HEK293 (cell line): ENCODE data around the gene NUP54.
A peak's percentile ranks its signal among the peaks of the same experiment; 100 is the strongest.

Experiments used
- CTCF ChIA-PET: fragments of 350-600 bp; formaldehyde crosslinking; extraction: SDS; loops from one replicate; lab custom pipeline; 2021; ENCODE audit warnings: antibody characterized with exemption; lab: Yijun Ruan, JAX
- POLR2A ChIA-PET: fragments of 300-600 bp; formaldehyde crosslinking; extraction: SDS; loops from one replicate; lab custom pipeline; 2020; ENCODE audit warnings: antibody characterized with exemption, inconsistent platforms; lab: Yijun Ruan, JAX
- H3K27ac ChIP-seq: fragments of 200-500 bp; sonication (Bioruptor generic); 2 replicates; pipeline ENCODE4 v1.5.1; 2014; ENCODE audit warnings: low read depth, low read length, control low read depth, inconsistent platforms; ENCODE audit errors: extremely low read depth
- H3K36me3 ChIP-seq, 2 experiments: fragments of 200-500 bp in 1 of 2; sonication (Bioruptor generic) in 1 of 2; 1 replicate in 1 of 2; 2 replicates in 1 of 2; pipeline ENCODE4 v1.5.1; 2014 to 2017; ENCODE audit warnings: inconsistent platforms in 2 of 2, low read length in 2 of 2; ENCODE audit not compliant: control insufficient read depth in 2 of 2, insufficient read depth in 1 of 2
- H3K4me1 ChIP-seq: fragments of 200-500 bp; sonication (Bioruptor generic); 2 replicates; pipeline ENCODE4 v1.5.1; 2014; ENCODE audit warnings: mild to moderate bottlenecking, low read length, inconsistent platforms; ENCODE audit not compliant: control insufficient read depth, insufficient read depth
- H3K4me3 ChIP-seq: 2 replicates; pipeline ENCODE4 v1.5.1; 2011; ENCODE audit warnings: low read depth, mild to moderate bottlenecking, control low read depth, low read length, moderate library complexity
- H3K9me3 ChIP-seq: fragments of 200-500 bp; sonication (Bioruptor generic); 2 replicates; pipeline ENCODE4 v1.5.1; 2014; ENCODE audit warnings: low read depth, low read length, inconsistent platforms; ENCODE audit not compliant: control insufficient read depth, insufficient read depth
- GLIS2 ChIP-seq: fragments of 450-650 bp; formaldehyde crosslinking; IDR thresholded peaks from 2 replicates; pipeline ENCODE4 v1.5.1; 2016; ENCODE audit warnings: missing biosample characterization, missing genetic modification characterization
- SALL2 ChIP-seq: fragments of 450-650 bp; formaldehyde crosslinking; IDR thresholded peaks from 2 replicates; pipeline ENCODE4 v1.5.0; 2017; ENCODE audit warnings: missing biosample characterization, mild to moderate bottlenecking, missing genetic modification characterization, borderline replicate concordance
- SCRT1 ChIP-seq: fragments of 450-650 bp; formaldehyde crosslinking; IDR thresholded peaks from 2 replicates; pipeline ENCODE4 v1.5.1; 2016; ENCODE audit warnings: missing biosample characterization, missing genetic modification characterization, borderline replicate concordance
- SCRT2 ChIP-seq: fragments of 450-650 bp; formaldehyde crosslinking; IDR thresholded peaks from 2 replicates; pipeline ENCODE4 v1.5.1; 2016; ENCODE audit warnings: missing biosample characterization, missing genetic modification characterization
- SETDB1 ChIP-seq: IDR thresholded peaks from one replicate; pipeline ENCODE4 v1.6.1; 2017; ENCODE audit warnings: mild to moderate bottlenecking, low read length, moderate library complexity, mixed read lengths; ENCODE audit not compliant: insufficient read length
- SP2 ChIP-seq: fragments of 450-650 bp; formaldehyde crosslinking; IDR thresholded peaks from 2 replicates; pipeline ENCODE4 v1.5.1; 2016; ENCODE audit warnings: missing biosample characterization, missing genetic modification characterization
- TCF7L2 ChIP-seq: IDR thresholded peaks from 2 replicates; pipeline ENCODE4 v1.6.1; 2011; ENCODE audit warnings: low read depth, mild to moderate bottlenecking, inconsistent platforms, low read length, moderate library complexity, borderline replicate concordance
- TSHZ1 ChIP-seq: fragments of 450-650 bp; formaldehyde crosslinking; IDR thresholded peaks from 2 replicates; pipeline ENCODE4 v1.5.1; 2016; ENCODE audit warnings: missing biosample characterization, missing genetic modification characterization, borderline replicate concordance
- YY2 ChIP-seq: fragments of 450-650 bp; formaldehyde crosslinking; IDR thresholded peaks from 2 replicates; pipeline ENCODE4 v1.5.1; 2016; ENCODE audit warnings: missing biosample characterization, missing genetic modification characterization
- ZBTB21 ChIP-seq: fragments of 450-650 bp; formaldehyde crosslinking; IDR thresholded peaks from 2 replicates; pipeline ENCODE4 v1.5.1; 2017; ENCODE audit warnings: missing biosample characterization, missing genetic modification characterization
- ZBTB49 ChIP-seq: fragments of 450-650 bp; formaldehyde crosslinking; IDR thresholded peaks from 2 replicates; pipeline ENCODE4 v1.5.1; 2016; ENCODE audit warnings: missing biosample characterization, missing genetic modification characterization, low read depth
- ZBTB7A ChIP-seq: fragments of 450-650 bp; formaldehyde crosslinking; IDR thresholded peaks from 2 replicates; pipeline ENCODE4 v1.5.1; 2016; ENCODE audit warnings: low read depth, missing biosample characterization, missing genetic modification characterization
- ZNF155 ChIP-seq: fragments of 450-650 bp; formaldehyde crosslinking; IDR thresholded peaks from 2 replicates; pipeline ENCODE4 v1.5.1; 2016; ENCODE audit warnings: missing biosample characterization, missing genetic modification characterization
- ZNF175 ChIP-seq: fragments of 450-650 bp; formaldehyde crosslinking; IDR thresholded peaks from 2 replicates; pipeline ENCODE4 v1.5.1; 2016; ENCODE audit warnings: missing biosample characterization, missing genetic modification characterization
- ZNF239 ChIP-seq: fragments of 450-650 bp; formaldehyde crosslinking; IDR thresholded peaks from 2 replicates; pipeline ENCODE4 v1.5.1; 2016; ENCODE audit warnings: missing biosample characterization, missing genetic modification characterization
- ZNF302 ChIP-seq: fragments of 450-650 bp; formaldehyde crosslinking; IDR thresholded peaks from 2 replicates; pipeline ENCODE4 v1.5.1; 2016; ENCODE audit warnings: missing biosample characterization, missing genetic modification characterization, low read depth
- ZNF404 ChIP-seq: fragments of 450-650 bp; formaldehyde crosslinking; IDR thresholded peaks from 2 replicates; pipeline ENCODE4 v1.5.1; 2017; ENCODE audit warnings: missing biosample characterization, missing genetic modification characterization
- ZNF48 ChIP-seq: fragments of 450-650 bp; formaldehyde crosslinking; IDR thresholded peaks from 2 replicates; pipeline ENCODE4 v1.5.1; 2016; ENCODE audit warnings: missing biosample characterization, missing genetic modification characterization
- ZNF654 ChIP-seq: fragments of 450-650 bp; formaldehyde crosslinking; IDR thresholded peaks from 2 replicates; pipeline ENCODE4 v1.5.1; 2016; ENCODE audit warnings: low read depth, missing biosample characterization, missing genetic modification characterization
- ZNF670 ChIP-seq: fragments of 450-650 bp; formaldehyde crosslinking; IDR thresholded peaks from 2 replicates; pipeline ENCODE4 v1.5.1; 2016; ENCODE audit warnings: missing biosample characterization, missing genetic modification characterization, low read depth
- ZNF791 ChIP-seq: fragments of 450-650 bp; formaldehyde crosslinking; IDR thresholded peaks from 2 replicates; pipeline ENCODE4 v1.5.1; 2016; ENCODE audit warnings: missing biosample characterization, missing genetic modification characterization
- ZNF837 ChIP-seq: fragments of 450-650 bp; formaldehyde crosslinking; IDR thresholded peaks from 2 replicates; pipeline ENCODE4 v1.5.1; 2016; ENCODE audit warnings: missing biosample characterization, missing genetic modification characterization

Gene NUP54

DNA sequence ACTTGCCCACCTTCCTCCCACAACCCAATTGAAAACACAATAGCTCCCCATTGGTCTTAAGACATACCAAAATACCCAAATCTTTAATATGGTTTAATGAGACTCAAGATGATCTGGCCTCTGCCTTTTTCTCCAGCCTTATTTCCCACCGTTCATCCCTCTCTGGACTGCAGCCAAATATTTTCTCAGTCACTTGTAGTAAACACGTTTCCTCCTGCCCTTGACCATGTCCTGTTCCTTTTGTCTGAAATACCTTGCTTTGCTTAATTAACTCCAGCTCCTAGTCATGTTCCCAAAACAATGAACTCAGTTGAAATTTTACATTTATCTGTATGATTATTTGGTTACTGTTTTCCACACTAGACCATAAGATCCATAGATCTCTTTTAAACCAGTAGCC lies 8.4 kb upstream of the NUP54 start (continued):
- no peak for TF ChIP-seq TSHZ1 (tag by site-specific recombination)

DNA sequence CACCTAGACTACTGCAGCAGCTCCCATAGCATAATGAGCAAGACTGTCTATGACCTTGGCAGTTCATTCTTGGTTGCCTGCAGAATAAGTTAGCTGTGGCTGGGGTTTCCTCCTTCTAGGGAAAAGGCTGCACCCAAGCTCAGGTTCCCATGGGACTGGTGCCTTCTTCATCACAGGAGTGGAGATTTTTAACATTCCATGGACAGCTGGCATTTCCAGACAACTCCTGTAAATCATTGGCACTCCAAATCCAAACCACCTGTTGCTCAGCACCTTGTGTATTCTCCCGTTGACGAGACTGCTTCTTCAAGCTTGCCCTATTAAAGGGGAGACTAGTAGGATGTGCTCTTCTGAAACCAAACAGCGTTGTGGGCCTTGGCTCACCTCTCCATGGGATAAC lies 7.8 kb upstream of the NUP54 start:
- Histone ChIP-seq H3K9me3 (no peaks in the 10 kb centered on the region), H3K4me3 (no peak overlapping the region), H3K27ac (no peak overlapping the region), H3K4me1 (no peaks in the 10 kb centered on the region), H3K36me3 (peaks cover 0 to 9% of the 10 kb centered on the region in 2 experiments; a peak in 1 of 3 replicates)
- CTCF ChIA-PET, result interaction anchor here (0.7 to 0.8 kb wide), 2 partner anchors 15 to 24 kb away, joined by 3 to 4 read pairs; no protein-coding TSS in a partner anchor
- no peak for TF ChIP-seq SETDB1
- TF ChIP-seq ZBTB21 (tag by site-specific recombination), result no peak
- TF ChIP-seq ZNF155, result no peak
- TF ChIP-seq ZNF837, result no peak
- TF ChIP-seq ZNF404 (tag by site-specific recombination), result no peak
- 0 out of 2 replicates have a peak, but pooled peaks have one; percentile 25 for TF ChIP-seq SCRT1
- TF ChIP-seq SCRT2 (tag by site-specific recombination), result peak; percentile 78
- POLR2A ChIA-PET, result no interaction called here

GRCh38 chr4:76153356-76153755 lies 5.2 kb upstream of the NUP54 start:
- H3K4me1 ChIP-seq, result no peaks in the 10 kb centered on the region; the same call in 1 of the 2 replicates
- TF ChIP-seq TCF7L2, result no peak
- no peak for TF ChIP-seq ZNF239
- TF ChIP-seq ZNF654, result no peak
- TF ChIP-seq ZNF175 (tag by site-specific recombination), result no peak
- no peak for TF ChIP-seq SALL2
- TF ChIP-seq ZBTB7A (tag by site-specific recombination), result no peak
- TF ChIP-seq ZNF791 (tag by site-specific recombination), result no peak
- TF ChIP-seq ZNF837, result no peak
- TF ChIP-seq GLIS2 (tag by site-specific recombination), result no peak
- no peak for TF ChIP-seq ZNF670 (tag by site-specific recombination)
- TF ChIP-seq YY2 (tag by site-specific recombination), result no peak
- no peak for TF ChIP-seq ZNF48
- no peak for TF ChIP-seq ZBTB49 (tag by site-specific recombination)
- no peak for TF ChIP-seq ZNF302 (tag by site-specific recombination)
- TF ChIP-seq SP2 (tag by site-specific recombination), result no peak
- TF ChIP-seq, all 188 proteins: peak for 0
- no peak overlapping the region for H3K4me3 ChIP-seq
- ChIA-PET CTCF (no interaction called here), POLR2A (no interaction called here)
- H3K27ac ChIP-seq, result no peak overlapping the region
- H3K9me3 ChIP-seq, result no peaks in the 10 kb centered on the region
- H3K36me3 ChIP-seq, result no peaks in the 10 kb centered on the region
